ENCODE results near the gene CHST5. TPM values are rescaled to one million over a fixed set of nuclear protein-coding genes. Genes with fewer than 3 reads are reported as not detected.

Gene CHST5
- total and polyA plus RNA-seq, 2 donors (not counting 1 experiment from before 2014, with no cell fraction given) = 0.99 TPM; not detected in 1

DNA sequence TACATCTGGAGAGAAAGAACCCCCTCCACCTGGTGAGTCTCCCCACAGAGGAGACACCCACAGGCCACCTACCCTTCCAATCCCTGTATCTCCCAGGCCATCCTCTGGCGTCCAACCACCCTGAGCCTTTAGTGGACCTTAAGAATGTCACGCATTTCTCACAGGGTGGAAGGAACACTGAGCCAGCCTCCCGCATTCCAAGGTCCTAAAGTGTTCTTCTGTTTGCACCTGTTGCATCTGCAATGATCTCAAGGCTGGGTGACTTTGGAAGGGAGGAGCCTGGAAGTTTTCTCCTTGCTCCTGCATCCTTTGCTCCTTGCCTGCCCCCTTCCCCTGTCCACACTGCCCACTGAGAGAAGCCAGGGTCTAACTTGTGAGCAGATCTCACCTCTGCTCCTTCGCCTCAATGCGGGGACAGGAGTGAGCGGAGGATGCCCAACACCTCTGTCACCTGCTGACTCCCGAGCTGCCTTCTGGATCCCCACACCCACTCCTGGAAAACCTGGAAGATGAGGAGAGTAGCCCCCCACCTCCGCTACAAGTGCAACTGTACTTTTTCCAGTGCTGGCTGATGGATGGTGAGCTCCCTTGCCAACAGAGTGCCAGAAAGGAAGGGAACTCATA is 3.7 kb downstream of the CHST5 start:
- H3K4me1 ChIP-seq (ENCODE audit: control insufficient read depth in 2 of 2, insufficient read depth in 2 of 2, low read length in 2 of 2) = peaks cover 0 to 3% of the 10 kb centered on the region in 2 donors
- TF ChIP-seq, protein P1, sequence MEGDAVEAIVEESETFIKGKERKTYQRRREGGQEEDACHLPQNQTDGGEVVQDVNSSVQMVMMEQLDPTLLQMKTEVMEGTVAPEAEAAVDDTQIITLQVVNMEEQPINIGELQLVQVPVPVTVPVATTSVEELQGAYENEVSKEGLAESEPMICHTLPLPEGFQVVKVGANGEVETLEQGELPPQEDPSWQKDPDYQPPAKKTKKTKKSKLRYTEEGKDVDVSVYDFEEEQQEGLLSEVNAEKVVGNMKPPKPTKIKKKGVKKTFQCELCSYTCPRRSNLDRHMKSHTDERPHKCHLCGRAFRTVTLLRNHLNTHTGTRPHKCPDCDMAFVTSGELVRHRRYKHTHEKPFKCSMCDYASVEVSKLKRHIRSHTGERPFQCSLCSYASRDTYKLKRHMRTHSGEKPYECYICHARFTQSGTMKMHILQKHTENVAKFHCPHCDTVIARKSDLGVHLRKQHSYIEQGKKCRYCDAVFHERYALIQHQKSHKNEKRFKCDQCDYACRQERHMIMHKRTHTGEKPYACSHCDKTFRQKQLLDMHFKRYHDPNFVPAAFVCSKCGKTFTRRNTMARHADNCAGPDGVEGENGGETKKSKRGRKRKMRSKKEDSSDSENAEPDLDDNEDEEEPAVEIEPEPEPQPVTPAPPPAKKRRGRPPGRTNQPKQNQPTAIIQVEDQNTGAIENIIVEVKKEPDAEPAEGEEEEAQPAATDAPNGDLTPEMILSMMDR (IDR thresholded peaks at IDR 0.05) = no peak
- TF ChIP-seq EZH2 (IDR thresholded peaks at IDR 0.05; ENCODE audit: borderline replicate concordance, insufficient read depth, low read depth, low read length, poor library complexity, severe bottlenecking) = no peak
- peaks cover 6% of the 10 kb centered on the region for H3K27me3 Mint-ChIP-seq
- POLR2A ChIA-PET = no interaction called here
- no peaks in the 10 kb centered on the region for H3K36me3 ChIP-seq (replicated peaks in 1 of 2; ENCODE audit: control extremely low read depth in 1 of 2, control insufficient read depth in 1 of 2, extremely low read depth in 1 of 2, insufficient read depth in 2 of 2, low read length in 1 of 2)
- no peak overlapping the region for H2AFZ ChIP-seq (ENCODE audit: insufficient read depth, low read depth, low read length, poor library complexity, severe bottlenecking)
- CTCF ChIA-PET = no interaction called here
- no peak overlapping the region for H3K4me3 ChIP-seq (ENCODE audit: control extremely low read depth in 1 of 5, extremely low read depth in 1 of 5, insufficient read depth in 1 of 5, low read depth in 2 of 5, low read length in 4 of 5)
- H3K4me1 Mint-ChIP-seq = peaks cover 3% of the 10 kb centered on the region
- H3K27me3 ChIP-seq (replicated peaks in 1 of 4; ENCODE audit: control extremely low read depth in 1 of 4, control insufficient read depth in 3 of 4, insufficient read depth in 4 of 4, low read length in 3 of 4) = no peaks in the 10 kb centered on the region
- no peaks in the 10 kb centered on the region for H4K20me1 ChIP-seq (ENCODE audit: control insufficient read depth, insufficient read depth, low read length, poor library complexity, severe bottlenecking)
- no peak for DNase-seq
- H3K27ac Mint-ChIP-seq = no peak overlapping the region
- no peaks in the 10 kb centered on the region for H3K9me3 Mint-ChIP-seq (ENCODE audit: insufficient read depth)
- H3K79me2 ChIP-seq (ENCODE audit: control insufficient read depth, insufficient read depth, low read length) = no peaks in the 10 kb centered on the region
- H3K9ac ChIP-seq (ENCODE audit: low read length) = no peak overlapping the region
- no peak overlapping the region for H3K27ac ChIP-seq (ENCODE audit: low read length in 2 of 2)
- H3K4me3 Mint-ChIP-seq = no peak overlapping the region
- H3K9me3 ChIP-seq (ENCODE audit: control extremely low read depth in 1 of 3, control insufficient read depth in 2 of 3, insufficient read depth in 1 of 3, low read length in 2 of 3) = peaks cover 0 to 4% (median 0%) of the 10 kb centered on the region in 3 donors
- intact Hi-C loops (cut with micrococcal nuclease) = no loop called here
- H3K4me2 ChIP-seq (replicated peaks; ENCODE audit: low read depth, low read length, poor library complexity, severe bottlenecking) = no peak overlapping the region
- ATAC-seq (ENCODE audit: low read depth) = no peak
- WGBS (ENCODE audit: insufficient coverage) = 96% methylated on average over 5 of the region's 8 CpGs

GRCh38 chr16:75529959-75530358 is 5.9 kb downstream of the CHST5 start:
- H3K4me2 ChIP-seq (replicated peaks; ENCODE audit: low read depth, low read length, poor library complexity, severe bottlenecking) = no peak overlapping the region
- no peaks in the 10 kb centered on the region for H3K36me3 ChIP-seq (replicated peaks in 1 of 2; ENCODE audit: control extremely low read depth in 1 of 2, control insufficient read depth in 1 of 2, extremely low read depth in 1 of 2, insufficient read depth in 2 of 2, low read length in 1 of 2)
- DNase-seq (no peak), ATAC-seq (ENCODE audit: low read depth) (no peak)
- ChIA-PET POLR2A (no interaction called here), CTCF (no interaction called here)
- intact Hi-C loops (cut with micrococcal nuclease) = no loop called here
- H4K20me1 ChIP-seq (ENCODE audit: control insufficient read depth, insufficient read depth, low read length, poor library complexity, severe bottlenecking) = no peaks in the 10 kb centered on the region
- no peak overlapping the region for H3K4me3 ChIP-seq (ENCODE audit: control extremely low read depth in 1 of 5, extremely low read depth in 1 of 5, insufficient read depth in 1 of 5, low read depth in 2 of 5, low read length in 4 of 5)
- peaks cover 3% of the 10 kb centered on the region for H3K4me1 Mint-ChIP-seq
- peaks cover 0 to 4% (median 0%) of the 10 kb centered on the region in 3 donors for H3K9me3 ChIP-seq (ENCODE audit: control extremely low read depth in 1 of 3, control insufficient read depth in 2 of 3, insufficient read depth in 1 of 3, low read length in 2 of 3)
- no peaks in the 10 kb centered on the region for H3K9me3 Mint-ChIP-seq (ENCODE audit: insufficient read depth)
- 97% methylated on average over 29 of the region's 29 CpGs for WGBS (ENCODE audit: insufficient coverage)
- H2AFZ ChIP-seq (ENCODE audit: insufficient read depth, low read depth, low read length, poor library complexity, severe bottlenecking) = no peak overlapping the region
- peaks cover 6% of the 10 kb centered on the region for H3K27me3 Mint-ChIP-seq
- no peaks in the 10 kb centered on the region for H3K79me2 ChIP-seq (ENCODE audit: control insufficient read depth, insufficient read depth, low read length)
- H3K27ac Mint-ChIP-seq = no peak overlapping the region
- H3K27ac ChIP-seq (ENCODE audit: low read length in 2 of 2) = no peak overlapping the region
- no peak overlapping the region for H3K9ac ChIP-seq (ENCODE audit: low read length)
- no peak overlapping the region for H3K4me3 Mint-ChIP-seq
- peaks cover 0 to 3% of the 10 kb centered on the region in 2 donors for H3K4me1 ChIP-seq (ENCODE audit: control insufficient read depth in 2 of 2, insufficient read depth in 2 of 2, low read length in 2 of 2)
- no peaks in the 10 kb centered on the region for H3K27me3 ChIP-seq (replicated peaks in 1 of 4; ENCODE audit: control extremely low read depth in 1 of 4, control insufficient read depth in 3 of 4, insufficient read depth in 4 of 4, low read length in 3 of 4)
- no peak for TF ChIP-seq EZH2 (IDR thresholded peaks at IDR 0.05; ENCODE audit: borderline replicate concordance, insufficient read depth, low read depth, low read length, poor library complexity, severe bottlenecking)
- TF ChIP-seq, protein P1 (IDR thresholded peaks at IDR 0.05) = no peak

Data from B cell (primary cell).